AG08395 (cell line): ENCODE measurements around the gene AEBP2.
"Not testable (repeated sequence)": the region's sequence is repeated elsewhere in the genome, so short reads cannot be mapped to it uniquely, and the experiment has no call there.

Experiments used
- DNase-seq: peaks from one replicate; pipeline ENCODE4 v3.0.0; 2012; ENCODE audit warnings: mixed read lengths, low spot score

The AEBP2 gene

GRCh38 chr12:19507823-19508222 lies 68.5 kb downstream of the AEBP2 start:
- DNase-seq = peak; percentile 50

GRCh38 chr12:19510461-19510860 lies 71.2 kb downstream of the AEBP2 start:
- DNase-seq = no peak

- no peak for DNase-seq
Observed at GRCh38 chr12:19515179-19515578, 75.9 kb downstream of the AEBP2 start.

- no peak for DNase-seq
Observed at GRCh38 chr12:19517583-19517982, 78.3 kb downstream of the AEBP2 start.

GRCh38 chr12:19518209-19518608 lies 78.9 kb downstream of the AEBP2 start:
- no peak for DNase-seq

- DNase-seq = no peak
Observed at GRCh38 chr12:19520646-19521415, 81.5 kb downstream of the AEBP2 start.

- DNase-seq = no peak
Observed at GRCh38 chr12:19525274-19525673, 86.0 kb downstream of the AEBP2 start.

- DNase-seq = no peak
Observed at GRCh38 chr12:19527866-19528265, 88.6 kb downstream of the AEBP2 start.

GRCh38 chr12:19528750-19529149 lies 89.5 kb downstream of the AEBP2 start:
- DNase-seq = no peak

- peak; percentile 43 for DNase-seq
Observed at GRCh38 chr12:19529951-19530636, 90.8 kb downstream of the AEBP2 start.

GRCh38 chr12:19530637-19531023 lies 91.3 kb downstream of the AEBP2 start:
- DNase-seq = peak; percentile 47

GRCh38 chr12:19533567-19533966 lies 94.3 kb downstream of the AEBP2 start:
- no peak for DNase-seq

- no peak for DNase-seq
Observed at GRCh38 chr12:19539071-19539470, 99.8 kb downstream of the AEBP2 start.

- no peak for DNase-seq
Observed at GRCh38 chr12:19539836-19540235, 100.5 kb downstream of the AEBP2 start.

- no peak for DNase-seq
Observed at GRCh38 chr12:19542606-19543005, 103.3 kb downstream of the AEBP2 start.

GRCh38 chr12:19544353-19544752 lies 105.1 kb downstream of the AEBP2 start:
- DNase-seq = no peak

- no peak for DNase-seq
Observed at GRCh38 chr12:19545301-19545700, 106.0 kb downstream of the AEBP2 start.

GRCh38 chr12:19546027-19546426 lies 106.7 kb downstream of the AEBP2 start:
- peak; percentile 35 for DNase-seq

GRCh38 chr12:19546611-19547162 lies 107.4 kb downstream of the AEBP2 start:
- DNase-seq = no peak

GRCh38 chr12:19547271-19547671 lies 108.0 kb downstream of the AEBP2 start:
- peak; percentile 20 for DNase-seq

- no peak for DNase-seq
Observed at GRCh38 chr12:19548834-19549233, 109.5 kb downstream of the AEBP2 start.

- DNase-seq = no peak
Observed at GRCh38 chr12:19550626-19551025, 111.3 kb downstream of the AEBP2 start.

GRCh38 chr12:19552441-19553097 lies 113.3 kb downstream of the AEBP2 start:
- not testable (repeated sequence) for DNase-seq
